GM19025 (cell line): ENCODE results near the gene DGKQ.

Experiments
- ATAC-seq: cut with Tn5 transposase; IDR thresholded peaks from one replicate; pipeline ENCODE4 v1.9.1; 2021; ENCODE audit warnings: mild to moderate bottlenecking, low read depth, moderate library complexity; ENCODE audit not compliant: unreplicated experiment

Gene DGKQ

GRCh38 chr4:996997-997374 lies 23.6 kb upstream of the DGKQ start:
- no peak for ATAC-seq

DNA sequence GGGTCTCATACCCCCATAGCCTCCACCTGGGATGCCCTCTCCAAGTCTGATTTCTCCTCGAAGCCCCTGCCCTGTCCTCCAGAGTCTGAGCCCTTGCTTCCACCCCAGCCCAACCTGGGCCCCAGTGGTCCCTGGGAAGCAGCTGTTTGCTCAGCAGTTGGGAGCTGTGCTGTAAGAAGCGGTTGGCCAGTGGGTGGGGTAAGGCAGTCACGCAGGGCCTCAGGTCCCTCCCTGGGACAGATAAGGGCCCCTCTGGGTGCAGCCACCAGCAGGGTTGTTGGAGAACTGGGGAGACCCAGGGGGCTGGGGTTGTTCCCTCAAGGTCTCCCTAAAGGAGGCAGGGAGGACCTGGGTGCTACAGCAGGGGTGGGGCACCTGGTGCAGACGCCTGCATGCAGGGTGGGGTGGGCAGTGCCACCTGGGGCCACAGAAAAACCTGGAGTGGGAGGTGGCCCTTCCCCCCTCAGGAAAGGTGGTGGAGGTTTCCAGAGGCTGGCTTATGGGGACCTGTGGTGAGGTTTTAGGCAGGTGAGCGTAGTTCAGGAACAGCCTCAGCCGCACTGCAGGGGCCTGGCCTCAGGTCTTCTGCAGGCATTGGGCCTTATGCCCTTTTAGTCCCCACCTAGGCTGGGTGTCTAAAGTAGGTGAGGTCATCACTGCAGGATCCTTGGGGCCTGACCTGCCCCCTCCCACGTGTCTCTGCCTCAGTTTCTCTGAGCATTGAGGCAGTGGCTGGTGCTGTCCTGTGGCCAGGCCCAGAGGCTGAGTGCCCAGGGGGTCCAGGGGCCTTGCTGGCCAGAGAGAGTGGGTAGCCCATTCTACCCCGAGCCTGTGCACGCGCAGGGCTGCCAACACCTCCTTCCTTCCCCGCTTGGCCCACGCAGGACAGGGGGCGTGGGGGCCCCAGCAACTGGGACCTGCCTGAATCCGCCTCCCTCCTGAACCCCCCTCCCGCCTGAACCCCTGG lies 22.9 kb upstream of the DGKQ start:
- no peak for ATAC-seq

DNA sequence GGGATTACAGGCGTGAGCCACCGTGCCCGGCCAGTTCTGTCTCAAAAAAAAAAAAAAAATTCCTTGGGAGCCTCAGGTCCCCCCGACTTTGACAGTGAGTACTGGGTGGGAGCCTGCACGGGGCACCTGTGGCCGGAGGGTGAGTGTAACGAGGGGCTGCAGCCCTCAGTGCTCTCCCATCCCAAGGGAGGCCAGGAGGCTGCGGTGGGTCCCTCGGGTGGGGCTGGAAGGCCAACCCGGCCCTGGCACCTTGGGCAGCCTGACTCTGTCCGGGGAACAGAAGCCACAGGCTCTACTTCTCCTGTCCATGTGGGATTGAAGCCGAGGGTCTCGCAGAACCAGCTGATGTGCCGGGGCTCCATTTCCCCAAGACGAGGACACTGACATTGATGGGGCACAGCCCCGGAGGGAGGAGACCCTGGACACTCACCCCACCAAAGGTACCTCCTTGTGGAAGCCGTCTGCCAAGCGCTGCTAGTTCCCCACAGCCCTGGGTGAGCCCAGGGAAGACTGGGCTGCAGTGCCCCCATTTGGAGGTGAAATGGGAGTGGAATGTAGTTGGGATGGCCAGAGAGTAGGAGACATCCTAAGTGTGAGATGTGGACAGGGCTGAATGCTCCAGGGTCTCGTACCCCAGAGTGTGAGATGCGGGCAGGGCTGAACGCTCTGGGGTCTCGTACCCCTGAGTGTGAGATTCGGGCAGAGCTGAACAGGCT lies 22.1 kb upstream of the DGKQ start:
- ATAC-seq: no peak

- ATAC-seq: no peak
Measured at GRCh38 chr4:993111-994029, 20.0 kb upstream of the DGKQ start, which contains the start of gene SLC26A1. Gene SLC26A1, minus strand, starts transcription at chr4:993404. Its CDS starts 1,701 bp downstream, at chr4:991703.

DNA sequence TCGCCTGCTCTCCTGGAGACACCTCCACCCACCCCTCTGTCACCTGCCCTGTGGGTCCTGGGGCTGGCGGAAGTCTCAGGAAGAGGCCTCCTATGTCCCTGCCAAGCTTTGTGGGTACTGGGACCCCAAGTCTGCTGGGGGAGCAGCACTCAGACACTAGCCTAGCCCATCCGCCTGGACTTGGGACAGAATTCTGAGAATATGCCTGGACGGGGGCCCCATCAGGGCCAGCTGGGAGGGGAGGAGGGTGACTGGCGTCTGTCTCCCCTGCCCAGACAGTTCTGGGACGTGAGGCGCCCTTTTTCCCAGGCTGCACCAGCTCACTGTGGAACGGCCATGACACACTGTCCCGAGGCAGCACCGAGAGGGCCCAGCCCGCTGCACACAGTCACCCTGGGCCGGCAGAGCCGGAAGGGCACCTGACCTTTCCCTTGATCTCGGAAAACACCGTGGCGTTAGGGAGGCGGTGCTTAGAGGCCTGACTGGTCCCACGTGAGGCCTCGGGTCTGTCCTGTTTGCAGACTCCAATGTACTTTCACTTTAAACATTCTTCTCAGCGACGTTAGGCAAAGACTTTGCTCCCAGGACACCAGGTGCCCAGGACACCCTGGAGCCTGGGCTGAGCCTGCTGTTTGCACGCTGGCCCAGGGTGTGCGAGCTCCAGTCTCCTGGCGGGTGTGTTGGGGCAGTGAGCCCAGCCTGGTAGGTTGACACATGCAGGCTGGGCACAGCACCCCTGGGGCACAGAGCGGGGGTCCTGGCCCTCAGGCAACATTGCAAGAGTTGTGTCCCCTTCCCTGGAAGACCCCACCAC lies 19.1 kb upstream of the DGKQ start:
- ATAC-seq: peak; percentile 63

GRCh38 chr4:991451-992296 lies 18.3 kb upstream of the DGKQ start:
- no peak for ATAC-seq

DNA sequence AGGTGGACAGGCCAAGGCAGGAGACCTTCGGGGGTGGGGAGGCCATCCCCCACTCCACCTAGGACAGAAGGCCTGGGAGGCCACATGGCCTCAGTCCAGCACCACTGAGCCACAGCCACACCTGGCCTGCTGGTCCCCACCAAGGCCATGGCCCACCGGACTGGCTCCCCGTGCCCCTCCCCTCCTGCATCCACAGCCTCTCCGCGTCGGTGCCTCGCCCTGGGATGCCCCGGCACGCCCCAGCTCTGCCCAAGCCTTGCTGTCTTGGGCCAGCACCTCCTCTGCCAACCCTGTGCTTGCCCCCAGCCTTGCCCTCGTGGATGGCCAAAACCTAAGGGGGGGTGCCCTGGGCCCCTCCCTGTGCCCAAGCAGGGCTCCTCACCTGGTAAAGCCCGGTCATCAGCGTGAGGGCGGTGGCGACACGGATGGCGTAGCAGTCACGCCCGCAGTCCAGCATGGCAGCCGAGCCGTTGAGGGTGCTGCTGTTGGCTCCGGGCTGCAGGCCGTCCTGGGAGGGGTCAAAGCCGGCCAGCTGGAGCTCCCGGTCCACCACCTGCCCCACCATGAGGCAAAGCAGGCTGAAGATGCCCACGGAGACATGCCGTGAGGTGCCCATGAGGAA lies 17.5 kb upstream of the DGKQ start:
- no peak for ATAC-seq

GRCh38 chr4:989722-990471 lies 16.5 kb upstream of the DGKQ start:
- ATAC-seq: no peak

DNA sequence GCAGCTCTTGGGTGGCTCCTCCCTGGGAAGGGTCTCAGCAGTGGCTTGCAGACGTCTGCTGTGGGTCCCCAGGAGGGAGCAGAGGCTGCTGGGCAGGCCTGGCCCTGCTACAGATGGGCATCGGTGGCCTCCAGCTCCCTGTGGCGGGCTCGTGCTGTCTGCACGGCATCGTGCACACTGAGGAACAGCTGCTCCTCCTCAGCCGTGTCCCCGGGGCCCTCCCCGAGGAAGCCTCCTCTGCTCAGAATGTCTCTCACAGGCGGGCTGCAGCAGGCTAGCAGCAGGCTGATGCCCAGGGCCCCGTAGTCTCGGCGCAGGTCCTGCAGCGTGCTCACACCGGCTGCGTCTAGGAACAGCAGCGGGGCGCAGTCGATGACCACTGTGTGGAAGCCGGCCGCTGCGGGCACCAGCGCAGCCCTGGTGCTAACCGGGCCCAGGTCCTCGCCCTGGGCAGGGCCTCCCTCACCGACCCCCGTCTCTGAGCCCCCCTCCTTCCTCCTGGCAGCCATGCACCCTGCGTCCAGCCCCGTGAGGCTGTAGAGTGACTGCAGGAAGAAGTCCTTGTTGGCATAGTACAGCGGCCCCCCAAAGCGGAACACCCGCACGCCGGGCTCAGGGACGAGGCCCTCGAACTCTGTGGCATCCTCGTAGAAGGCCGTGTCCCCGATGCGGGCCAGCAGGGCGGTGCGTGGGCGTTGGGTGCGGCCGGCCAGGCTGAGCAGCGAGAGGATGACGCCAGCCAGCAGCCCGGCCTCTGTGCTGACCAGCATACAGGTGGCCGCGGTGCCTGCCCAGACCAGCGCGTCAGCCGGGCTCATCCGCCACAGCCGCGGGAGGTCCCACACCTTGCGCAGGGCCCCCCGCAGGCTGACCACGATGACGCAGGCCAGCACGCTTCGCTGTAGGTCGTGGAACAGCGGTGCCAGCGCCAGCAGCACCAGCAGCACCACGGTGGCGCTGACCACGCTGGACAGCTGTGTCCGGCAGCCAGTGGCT lies 15.7 kb upstream of the DGKQ start:
- no peak for ATAC-seq

DNA sequence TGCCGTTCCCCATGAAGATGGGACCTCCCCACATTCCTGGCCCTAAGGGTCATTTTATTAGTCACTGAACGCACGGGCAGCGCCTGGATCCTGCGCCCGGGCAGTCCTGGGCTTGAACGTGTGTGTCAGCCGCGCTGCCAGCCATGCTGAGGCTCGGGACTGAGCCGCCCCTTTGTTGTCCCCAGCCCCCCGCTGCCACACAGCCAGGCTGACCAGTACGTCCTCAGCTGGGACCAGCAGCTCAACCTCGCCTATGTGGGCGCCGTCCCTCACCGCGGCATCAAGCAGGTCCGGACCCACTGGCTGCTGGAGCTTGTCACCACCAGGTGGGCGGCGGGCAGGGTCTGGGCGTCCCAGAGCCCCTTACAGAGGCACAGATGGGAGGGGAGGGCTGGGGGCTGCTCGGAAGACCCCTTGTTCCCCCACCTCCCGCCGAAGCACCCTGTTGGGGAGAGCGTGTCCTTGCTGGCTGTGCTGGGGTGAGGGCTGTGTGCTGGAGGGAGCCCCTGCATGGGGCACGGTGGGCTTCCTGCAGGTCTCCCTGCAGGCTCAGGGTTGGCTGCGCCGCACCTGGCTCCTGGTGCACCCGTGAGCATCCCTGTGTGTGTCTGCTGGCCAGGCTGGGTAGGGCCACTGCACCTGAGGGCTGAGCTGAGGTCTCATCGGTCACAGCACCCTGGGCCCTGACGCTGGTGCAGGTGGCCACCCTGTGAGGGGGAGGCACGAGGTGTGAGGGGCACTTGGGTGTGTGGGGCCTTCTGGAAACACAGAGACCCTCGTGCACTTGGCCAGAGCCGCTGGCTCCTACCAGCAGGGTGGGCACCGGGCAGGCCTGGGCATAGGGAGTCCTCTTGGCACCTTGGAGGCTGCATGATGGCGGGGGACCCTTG lies 14.5 kb upstream of the DGKQ start:
- no peak for ATAC-seq

DNA sequence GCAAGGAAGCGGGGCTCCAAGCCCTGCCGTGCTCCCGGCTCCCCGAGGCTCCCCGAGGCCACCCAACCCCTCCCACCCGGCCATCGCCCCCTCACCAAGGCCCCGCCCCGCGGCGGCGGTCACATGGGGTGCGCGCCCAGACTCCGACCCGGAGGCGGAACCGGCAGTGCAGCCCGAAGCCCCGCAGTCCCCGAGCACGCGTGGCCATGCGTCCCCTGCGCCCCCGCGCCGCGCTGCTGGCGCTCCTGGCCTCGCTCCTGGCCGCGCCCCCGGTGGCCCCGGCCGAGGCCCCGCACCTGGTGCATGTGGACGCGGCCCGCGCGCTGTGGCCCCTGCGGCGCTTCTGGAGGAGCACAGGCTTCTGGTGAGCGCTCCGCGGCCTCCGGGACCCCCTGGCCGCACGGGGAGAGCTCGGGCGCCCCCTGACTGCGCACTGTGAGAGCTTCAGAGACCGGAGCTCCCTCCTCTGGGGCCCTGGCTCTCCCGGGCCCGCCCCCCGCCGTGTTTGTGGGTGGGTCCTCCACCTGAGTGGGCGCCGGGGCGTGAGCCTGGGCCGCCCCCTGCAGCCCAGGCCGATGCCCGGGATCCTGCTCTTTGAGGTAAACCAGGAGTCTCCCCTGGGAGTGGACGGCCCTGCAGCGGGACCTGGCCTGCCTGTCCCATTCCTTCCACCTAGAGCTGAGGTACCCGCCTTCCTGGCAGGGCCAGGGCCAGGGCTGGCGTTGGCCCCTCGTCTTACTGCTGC lies 13.7 kb upstream of the DGKQ start, which contains the start of gene IDUA:
IDUA (plus strand) TSS at position 166 of the 745 bp plus-strand sequence; CDS start at position 207, 41 bp downstream.
- peak; percentile 79 for ATAC-seq

DNA sequence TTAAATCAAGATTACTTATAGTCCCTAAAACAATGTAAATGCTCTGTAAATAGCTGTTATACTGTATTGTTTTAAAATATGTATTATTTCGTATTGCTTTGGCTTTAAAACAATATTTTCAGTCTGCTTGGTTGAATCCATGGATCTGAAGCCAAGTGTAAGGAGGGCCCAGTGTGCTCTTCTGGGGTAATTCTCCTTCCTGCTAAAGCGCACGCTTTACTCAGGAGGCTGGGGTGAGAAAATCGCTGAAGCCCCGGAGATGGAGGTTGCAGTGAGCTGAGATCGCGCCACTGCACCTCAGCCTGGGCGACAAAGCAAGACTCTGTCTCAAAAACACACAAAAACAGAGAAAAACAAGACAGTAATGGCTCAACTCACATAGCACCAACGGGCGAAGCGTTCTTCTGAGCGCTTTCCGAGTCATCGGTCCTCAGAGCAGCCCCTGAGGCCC lies 13.1 kb upstream of the DGKQ start:
- peak; percentile 5 for ATAC-seq

DNA sequence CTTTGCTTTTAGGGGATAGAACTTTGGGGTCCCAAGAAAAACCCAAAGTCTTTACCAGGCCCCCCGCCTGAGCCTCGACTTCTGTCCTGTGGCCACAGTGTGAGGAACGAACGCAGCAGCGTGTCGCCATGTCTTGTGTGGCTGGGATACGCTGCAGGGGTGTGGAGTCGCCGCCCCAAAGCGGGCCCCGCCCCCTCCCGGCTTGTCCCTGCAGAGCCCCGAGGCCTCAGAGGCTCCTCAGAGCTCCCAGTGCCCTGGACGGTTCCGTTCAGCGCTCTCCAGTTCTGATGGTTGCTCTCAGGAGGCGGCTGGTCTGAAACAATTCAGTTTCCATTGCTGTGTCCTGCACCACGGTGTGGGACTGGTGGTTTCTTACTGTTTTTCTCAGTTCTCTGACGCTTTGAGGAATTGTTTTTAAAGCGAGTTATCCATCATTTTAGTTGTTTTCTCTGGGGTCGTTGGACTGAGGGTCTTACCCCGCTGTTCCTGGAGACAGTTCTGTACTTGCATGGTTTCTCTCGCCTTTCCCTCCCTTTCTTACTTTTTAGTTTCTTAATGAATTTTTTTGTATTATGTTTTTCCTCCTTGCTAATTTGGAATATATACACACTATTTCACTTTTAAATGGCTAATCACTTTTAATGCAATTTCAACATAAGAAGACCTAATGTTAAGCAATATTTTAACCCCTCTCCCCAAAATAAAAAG lies 11.9 kb upstream of the DGKQ start:
- no peak for ATAC-seq
